H1 (cell line): ENCODE results near the gene SPC24. TPM values are rescaled to one million over a fixed set of nuclear protein-coding genes. Genes with fewer than 3 reads are reported as not detected.

Source experiments
- CBX5 ChIP-seq: fragments of 300-800, 300-1000 bp; sonication (generic); IDR thresholded peaks from 2 replicates; pipeline ENCODE4 v1.7.1; 2016; ENCODE audit warnings: antibody characterized with exemption, low read length, low read depth
- CHD1 ChIP-seq: IDR thresholded peaks from 2 replicates; pipeline ENCODE4 v1.6.1; 2012; ENCODE audit warnings: low read depth, low read length, improper control_type of control experiment
- CHD7 ChIP-seq: fragments of 300-600 bp; sonication (generic); IDR thresholded peaks from 2 replicates; pipeline ENCODE4 v1.7.1; 2012; ENCODE audit warnings: low read length, moderate library complexity, mild to moderate bottlenecking, inconsistent platforms; ENCODE audit not compliant: insufficient replicate concordance
- CREB1 ChIP-seq: IDR thresholded peaks from 2 replicates; pipeline ENCODE4 v1.6.1; 2012; ENCODE audit warnings: inconsistent platforms
- HDAC2 ChIP-seq, 2 experiments: fragments of 300-600 bp in 1 of 2; sonication (generic) in 1 of 2; IDR thresholded peaks; 2 replicates each; pipeline ENCODE4 v1.6.1; 2011 to 2012; ENCODE audit warnings: low read depth in 2 of 2, low read length in 2 of 2, mild to moderate bottlenecking in 2 of 2, moderate library complexity in 2 of 2, borderline replicate concordance in 1 of 2, inconsistent platforms in 1 of 2
- POLR2AphosphoS5 ChIP-seq: IDR thresholded peaks from 2 replicates; pipeline ENCODE4 v1.6.1; 2011; ENCODE audit warnings: low read depth, low read length
- RBBP5 ChIP-seq: IDR thresholded peaks from 2 replicates; pipeline ENCODE4 v1.7.1; 2012; ENCODE audit warnings: low read depth, mild to moderate bottlenecking, inconsistent platforms, low read length, moderate library complexity, borderline replicate concordance
- SAP30 ChIP-seq: fragments of 300-600 bp; sonication (generic); IDR thresholded peaks from 2 replicates; pipeline ENCODE4 v1.7.1; 2012; ENCODE audit warnings: low read length, moderate library complexity, mild to moderate bottlenecking, inconsistent platforms; ENCODE audit not compliant: insufficient read depth, insufficient replicate concordance
- TAF1 ChIP-seq: IDR thresholded peaks from 2 replicates; pipeline ENCODE4 v1.6.1; 2011; ENCODE audit warnings: mild to moderate bottlenecking, low read depth, low read length
- TAF7 ChIP-seq: optimal IDR thresholded peaks from 2 replicates; pipeline ENCODE3; 2011; ENCODE audit warnings: low read depth, mild to moderate bottlenecking, inconsistent platforms, low read length, moderate library complexity, borderline replicate concordance
- polyA plus RNA-seq, 7 experiments: library from polyadenylated mRNA; depleted of rRNA in 3 of 7; stranded (reverse) in 5 of 7; unstranded in 2 of 7; fragments of >200 nt in 5 of 7; fragments of 200-250 nt in 2 of 7; gene quantifications; 1 replicate in 5 of 7; 2 replicates in 1 of 7; 4 replicates in 1 of 7; pipeline versions ENCODE4 v1.2.1 to v1.2.3, GENCODE V29; 2011 to 2013; ENCODE audit warnings: missing spikeins in 2 of 7, mixed read lengths in 2 of 7
- total RNA-seq: library from RNA; stranded (reverse); fragmentation: NEBNext Ultra II Directional; extraction: Animal tissue kit (Norgen Biotek cat#: 25700); gene quantifications from 2 replicates; pipeline ENCODE4 v1.2.1, GENCODE V29; 2021

Gene SPC24
- total and polyA plus RNA-seq, 2 of the 8 experiments (the other 6 are each of a cell fraction or from before 2014, with no cell fraction given), result 17.7 to 42.4 TPM

- no peak for TF ChIP-seq CHD7
- no peak for TF ChIP-seq CREB1
- TF ChIP-seq CHD1, result no peak
- no peak for TF ChIP-seq TAF7
- no peak for TF ChIP-seq RBBP5
- TF ChIP-seq SAP30, result no peak
- no peak for TF ChIP-seq HDAC2 (IDR thresholded peaks at IDR 0.05; ENCODE audit: borderline replicate concordance in 1 of 2, low read depth in 2 of 2, low read length in 2 of 2)
- no peak for TF ChIP-seq TAF1
- no peak for TF ChIP-seq POLR2AphosphoS5
- TF ChIP-seq CBX5, result no peak
Observed at GRCh38 chr19:11101057-11101456, 54.5 kb downstream of the SPC24 start (continued).
